ENCODE results near the gene PRICKLE3.

PRICKLE3 gene

GRCh38 chrX:49203536-49203935, 17.4 kb upstream of the PRICKLE3 start:
- in situ Hi-C loops (cut with MboI; ENCODE audit: low pct_unique_long_range_greater_than_20kb, low sequenced_read_pairs, unreplicated experiment), result no loop called here
- DNase-seq (ENCODE audit: low spot score), result no peak
- TF ChIP-seq, protein P1, sequence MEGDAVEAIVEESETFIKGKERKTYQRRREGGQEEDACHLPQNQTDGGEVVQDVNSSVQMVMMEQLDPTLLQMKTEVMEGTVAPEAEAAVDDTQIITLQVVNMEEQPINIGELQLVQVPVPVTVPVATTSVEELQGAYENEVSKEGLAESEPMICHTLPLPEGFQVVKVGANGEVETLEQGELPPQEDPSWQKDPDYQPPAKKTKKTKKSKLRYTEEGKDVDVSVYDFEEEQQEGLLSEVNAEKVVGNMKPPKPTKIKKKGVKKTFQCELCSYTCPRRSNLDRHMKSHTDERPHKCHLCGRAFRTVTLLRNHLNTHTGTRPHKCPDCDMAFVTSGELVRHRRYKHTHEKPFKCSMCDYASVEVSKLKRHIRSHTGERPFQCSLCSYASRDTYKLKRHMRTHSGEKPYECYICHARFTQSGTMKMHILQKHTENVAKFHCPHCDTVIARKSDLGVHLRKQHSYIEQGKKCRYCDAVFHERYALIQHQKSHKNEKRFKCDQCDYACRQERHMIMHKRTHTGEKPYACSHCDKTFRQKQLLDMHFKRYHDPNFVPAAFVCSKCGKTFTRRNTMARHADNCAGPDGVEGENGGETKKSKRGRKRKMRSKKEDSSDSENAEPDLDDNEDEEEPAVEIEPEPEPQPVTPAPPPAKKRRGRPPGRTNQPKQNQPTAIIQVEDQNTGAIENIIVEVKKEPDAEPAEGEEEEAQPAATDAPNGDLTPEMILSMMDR (IDR thresholded peaks at IDR 0.05; ENCODE audit: extremely low read depth, insufficient read depth, missing control alignments), result no peak

DNA sequence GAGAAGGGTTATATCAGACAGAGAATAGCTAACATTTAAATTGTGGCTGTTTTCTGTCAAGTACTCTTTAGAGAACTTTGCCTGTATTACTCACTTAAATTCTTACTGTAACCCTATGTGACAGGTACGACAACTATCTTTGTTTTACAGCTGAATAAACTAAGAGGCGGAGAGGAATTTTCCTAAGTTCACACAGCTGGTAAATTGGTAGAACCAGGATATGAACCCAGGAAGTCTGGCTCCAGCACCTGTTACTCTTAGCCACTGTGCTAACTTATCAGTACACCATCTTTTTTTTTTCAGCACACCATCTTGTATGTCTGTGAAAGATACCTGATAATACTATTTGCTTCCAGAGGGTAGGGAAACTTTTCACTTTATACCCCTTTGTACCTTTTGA, 15.8 kb upstream of the PRICKLE3 start:
- DNase-seq (ENCODE audit: low spot score), result no peak
- in situ Hi-C loops (cut with MboI; ENCODE audit: low pct_unique_long_range_greater_than_20kb, low sequenced_read_pairs, unreplicated experiment), result no loop called here
- TF ChIP-seq, protein P1 (IDR thresholded peaks at IDR 0.05; ENCODE audit: extremely low read depth, insufficient read depth, missing control alignments), result no peak

DNA sequence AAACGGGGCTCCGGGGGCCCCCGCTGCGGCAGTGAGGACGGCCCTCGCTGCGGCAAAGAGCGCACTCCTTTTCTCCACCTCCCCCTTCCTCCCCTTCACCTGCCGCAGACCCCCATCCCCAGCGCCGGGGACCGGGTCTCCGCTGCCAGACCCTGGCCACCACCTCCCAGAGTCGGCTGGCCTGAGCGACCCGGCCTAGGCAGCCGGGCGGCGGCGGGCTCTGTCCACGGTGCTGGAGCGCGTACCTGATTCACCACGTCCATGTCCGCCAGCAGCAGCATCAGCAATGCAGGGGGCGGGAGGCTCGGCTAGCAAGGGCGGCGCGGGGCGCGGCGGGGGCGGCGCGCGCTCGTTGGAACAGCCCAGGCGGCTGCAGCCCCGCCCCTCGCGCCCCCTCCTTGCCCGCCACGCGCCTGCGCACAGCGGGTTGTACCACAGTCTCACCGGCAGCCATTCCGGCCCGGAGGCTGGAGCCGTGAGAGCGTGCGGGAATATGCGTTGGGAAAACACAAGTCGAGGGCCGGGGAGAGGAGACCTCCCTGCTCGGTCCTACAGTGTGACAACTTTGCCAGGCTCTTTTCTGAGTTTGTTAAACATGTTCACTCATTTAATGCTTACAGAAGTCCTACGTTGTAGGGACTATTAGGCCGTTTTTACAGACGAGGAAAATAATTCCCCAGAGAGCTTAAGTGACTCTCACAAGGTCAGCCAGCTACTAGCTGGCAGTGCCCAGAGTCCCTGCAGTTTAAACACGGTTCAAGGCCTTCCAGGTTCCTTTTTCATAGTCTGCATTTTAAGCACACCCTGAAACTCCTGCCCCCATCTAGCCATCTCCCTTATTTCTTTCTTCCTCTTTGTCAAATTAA, 14.0 kb upstream of the PRICKLE3 start, which contains the start of gene SYP:
Gene SYP, minus strand, starts transcription at position 288 of the 866 bp plus-strand sequence. Its CDS starts 7 bp downstream, at position 281.
- in situ Hi-C loops (cut with MboI; ENCODE audit: low pct_unique_long_range_greater_than_20kb, low sequenced_read_pairs, unreplicated experiment), result no loop called here
- DNase-seq (ENCODE audit: low spot score), result peak; percentile 94
- TF ChIP-seq, protein P1 (IDR thresholded peaks at IDR 0.05; ENCODE audit: extremely low read depth, insufficient read depth, missing control alignments), result no peak

DNA sequence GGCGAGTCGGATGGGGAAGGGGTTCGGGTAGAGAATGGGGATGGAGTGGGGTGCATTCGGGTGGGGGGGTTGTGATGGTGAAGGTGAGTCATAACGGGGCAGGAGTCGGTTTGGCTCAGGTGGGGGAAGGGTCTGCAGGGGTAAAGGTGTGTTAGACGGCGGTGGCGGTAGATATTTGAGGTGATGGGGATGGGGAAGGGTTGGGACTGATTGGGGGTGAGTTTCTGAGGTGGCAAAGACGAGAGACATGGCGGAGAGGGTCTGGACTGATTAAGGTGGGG, 13.1 kb upstream of the PRICKLE3 start:
- in situ Hi-C loops (cut with MboI; ENCODE audit: low pct_unique_long_range_greater_than_20kb, low sequenced_read_pairs, unreplicated experiment), result no loop called here
- TF ChIP-seq, protein P1 (IDR thresholded peaks at IDR 0.05; ENCODE audit: extremely low read depth, insufficient read depth, missing control alignments), result no peak
- no peak for DNase-seq (ENCODE audit: low spot score)

- in situ Hi-C loops (cut with MboI; ENCODE audit: low pct_unique_long_range_greater_than_20kb, low sequenced_read_pairs, unreplicated experiment), result no loop called here
- no peak for DNase-seq (ENCODE audit: low spot score)
- TF ChIP-seq, protein P1 (IDR thresholded peaks at IDR 0.05; ENCODE audit: extremely low read depth, insufficient read depth, missing control alignments), result no peak
Measured at GRCh38 chrX:49198540-49199314, 12.6 kb upstream of the PRICKLE3 start.

DNA sequence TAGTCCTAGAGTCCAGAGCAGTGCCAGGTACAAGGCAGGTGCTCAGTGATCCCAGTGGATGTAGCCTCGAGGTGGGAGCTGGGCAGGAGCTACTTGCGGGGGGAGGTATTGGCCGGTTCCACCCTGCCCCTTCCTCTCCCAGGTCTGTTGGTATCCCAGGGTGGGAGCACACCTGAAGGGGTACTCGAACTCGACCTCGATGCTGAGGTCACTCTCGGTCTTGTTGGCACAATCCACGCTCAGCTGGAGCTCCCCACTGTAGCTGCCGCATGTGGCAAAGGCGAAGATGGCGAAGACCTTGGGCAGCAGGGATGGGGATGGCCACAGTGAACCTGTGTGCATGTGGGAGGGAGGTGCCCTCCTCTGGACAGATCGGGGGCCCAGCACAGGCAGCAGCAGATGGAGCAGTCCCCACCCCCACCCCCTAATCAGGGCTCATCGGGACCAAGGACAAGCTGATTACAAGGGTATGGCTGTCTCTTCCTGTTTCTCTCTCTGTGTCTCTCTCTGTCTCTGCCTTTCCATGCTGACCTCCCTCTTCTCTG, 11.4 kb upstream of the PRICKLE3 start:
- in situ Hi-C loops (cut with MboI; ENCODE audit: low pct_unique_long_range_greater_than_20kb, low sequenced_read_pairs, unreplicated experiment), result no loop called here
- TF ChIP-seq, protein P1 (IDR thresholded peaks at IDR 0.05; ENCODE audit: extremely low read depth, insufficient read depth, missing control alignments), result no peak
- no peak for DNase-seq (ENCODE audit: low spot score)

Data from GM13977 (cell line).